Measurements from ENCODE around the gene RBMY1D.
"Not testable (repeated sequence)": the region's sequence is repeated elsewhere in the genome, so short reads cannot be mapped to it uniquely, and the experiment has no call there.

The RBMY1D gene

DNA sequence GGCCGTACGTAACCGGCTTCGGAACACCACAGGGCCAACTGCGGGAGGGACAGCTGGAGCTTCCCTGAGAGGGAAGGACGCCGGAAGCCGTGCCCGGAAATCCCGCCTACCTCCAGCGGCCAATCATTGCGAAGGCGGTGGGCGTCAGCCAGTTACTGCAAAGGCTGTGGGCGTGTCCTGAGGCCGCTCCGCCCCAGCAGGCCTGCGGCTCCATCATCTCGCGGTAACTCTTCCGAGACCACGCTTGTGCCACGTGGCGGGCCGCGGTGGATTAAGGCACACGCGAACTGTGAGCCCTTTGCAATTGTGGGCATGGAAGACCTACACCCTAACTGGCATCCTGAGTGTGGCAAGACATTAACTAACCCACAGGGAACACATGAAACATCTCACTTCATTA, at the start of gene RBMY1D:
TSS of gene RBMY1D (minus strand) at position 101 of the 400 bp plus-strand sequence. CDS start 2,013 bp downstream, outside the sequence.
- not testable (repeated sequence) for DNase-seq

DNA sequence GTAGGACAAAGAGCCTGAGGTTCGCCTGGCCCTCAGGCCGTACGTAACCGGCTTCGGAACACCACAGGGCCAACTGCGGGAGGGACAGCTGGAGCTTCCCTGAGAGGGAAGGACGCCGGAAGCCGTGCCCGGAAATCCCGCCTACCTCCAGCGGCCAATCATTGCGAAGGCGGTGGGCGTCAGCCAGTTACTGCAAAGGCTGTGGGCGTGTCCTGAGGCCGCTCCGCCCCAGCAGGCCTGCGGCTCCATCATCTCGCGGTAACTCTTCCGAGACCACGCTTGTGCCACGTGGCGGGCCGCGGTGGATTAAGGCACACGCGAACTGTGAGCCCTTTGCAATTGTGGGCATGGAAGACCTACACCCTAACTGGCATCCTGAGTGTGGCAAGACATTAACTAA, 23.6 kb upstream of the RBMY1D start, which contains the start of gene RBMY1E:
TSS of gene RBMY1E (minus strand) at position 101 of the 400 bp plus-strand sequence. CDS start 1,978 bp downstream, outside the sequence.
- not testable (repeated sequence) for DNase-seq

GRCh38 chrY:21869407-21870076, 24.8 kb downstream of the RBMY1D start:
- DNase-seq, result not testable (repeated sequence)

- no peak for DNase-seq
Observed at GRCh38 chrY:21845481-21845880, 48.8 kb downstream of the RBMY1D start.

DNA sequence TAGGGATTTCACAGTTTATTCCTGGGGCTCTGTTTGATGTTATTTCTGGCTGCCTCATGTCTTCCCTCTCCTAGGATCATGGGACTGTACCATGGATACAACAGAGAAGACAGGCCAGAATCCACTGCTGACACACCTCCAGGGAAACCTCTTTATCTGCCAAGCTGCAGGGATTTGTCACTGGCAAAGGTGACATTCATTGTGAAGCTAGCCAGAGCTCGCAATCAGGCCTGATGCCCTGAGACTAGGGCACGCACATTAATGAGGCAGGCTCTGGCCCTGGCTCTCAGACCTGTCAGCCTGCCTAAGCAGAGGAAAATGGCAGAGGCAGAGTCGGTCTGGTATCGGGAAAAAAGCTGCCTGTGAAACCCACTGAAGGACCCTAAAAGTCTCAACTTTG, 52.2 kb downstream of the RBMY1D start:
- DNase-seq, result no peak

DNA sequence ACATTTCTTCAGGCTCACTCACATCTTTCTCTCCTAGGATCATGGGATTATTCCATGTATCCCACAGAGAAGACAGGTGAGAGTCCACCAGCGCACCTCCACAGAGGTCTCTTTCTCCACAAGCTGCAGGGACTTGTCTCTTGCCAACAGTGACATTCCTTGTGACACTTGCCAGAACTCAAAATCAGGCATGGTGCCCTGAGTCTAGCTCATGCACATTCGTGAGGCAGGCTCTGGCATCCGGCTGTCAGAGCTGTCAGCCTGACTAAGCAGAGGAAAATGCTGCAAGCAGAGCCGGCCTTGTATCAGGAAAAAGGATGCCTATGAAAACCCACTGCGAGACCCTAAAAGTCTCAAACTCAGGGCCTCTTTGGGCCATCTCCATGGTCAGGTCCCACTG, 54.8 kb downstream of the RBMY1D start:
- DNase-seq, result no peak

GRCh38 chrY:21836343-21836742, 58.0 kb downstream of the RBMY1D start:
- DNase-seq, result no peak

DNA sequence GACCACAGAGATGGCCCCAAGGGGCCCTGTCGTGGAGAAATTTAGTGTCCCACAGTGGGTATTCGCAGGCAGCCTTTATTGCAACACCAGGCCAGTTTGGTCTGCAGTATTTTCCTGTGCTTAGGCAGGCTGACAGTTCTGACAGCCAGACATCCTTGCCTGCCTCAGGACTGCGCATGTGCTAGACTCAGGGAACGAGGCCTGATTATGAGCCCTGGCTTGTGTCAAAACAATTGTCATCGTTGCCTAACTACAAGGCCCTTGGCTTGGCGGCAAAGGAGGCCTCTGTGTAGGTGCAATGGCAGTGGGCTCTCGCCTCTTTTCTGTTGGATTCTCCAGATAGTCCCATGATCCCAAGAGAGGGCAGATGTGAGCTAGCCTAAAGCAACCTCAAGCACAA, 59.3 kb downstream of the RBMY1D start:
- DNase-seq, result no peak
